D341Med (cell line): ENCODE results near the gene RNH1.

Source experiments
- DNase-seq: peaks from one replicate; pipeline ENCODE4 v3.0.0; 2012; ENCODE audit warnings: low spot score

Gene RNH1

GRCh38 chr11:537622-538430 is 30.8 kb upstream of the RNH1 start:
- DNase-seq, result no peak

- peak; percentile 83 for DNase-seq
These were observed 30.0 kb upstream of the RNH1 start, which contains the start of gene LRRC56 for GRCh38 chr11:536841-537621. Gene LRRC56, plus strand, starts transcription at chr11:537527. Its CDS starts 3,158 bp downstream, at chr11:540685.

- peak; percentile 100 for DNase-seq
These were observed 28.7 kb upstream of the RNH1 start, which contains the start of gene HRAS for GRCh38 chr11:535519-536454. Gene HRAS, minus strand, starts transcription at chr11:535576.

DNA sequence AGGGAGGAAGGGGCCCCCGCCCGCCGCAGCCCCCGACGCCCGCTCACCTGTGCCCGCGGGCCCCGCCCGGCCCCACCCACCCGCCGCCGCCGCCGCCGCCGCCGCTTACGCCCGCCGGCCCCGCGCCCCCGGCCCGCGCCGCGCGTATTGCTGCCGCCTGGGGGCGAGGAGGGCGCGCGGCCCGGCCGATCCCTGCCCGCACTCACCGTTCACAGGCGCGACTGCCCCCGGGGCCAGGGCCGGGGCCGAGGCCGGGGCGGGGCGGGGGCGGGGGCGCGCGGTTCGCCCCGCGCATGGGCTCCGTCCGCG is 28.1 kb upstream of the RNH1 start:
- no peak for DNase-seq

- DNase-seq, result peak; percentile 64
These were observed 27.6 kb upstream of the RNH1 start for GRCh38 chr11:534396-535209.

DNA sequence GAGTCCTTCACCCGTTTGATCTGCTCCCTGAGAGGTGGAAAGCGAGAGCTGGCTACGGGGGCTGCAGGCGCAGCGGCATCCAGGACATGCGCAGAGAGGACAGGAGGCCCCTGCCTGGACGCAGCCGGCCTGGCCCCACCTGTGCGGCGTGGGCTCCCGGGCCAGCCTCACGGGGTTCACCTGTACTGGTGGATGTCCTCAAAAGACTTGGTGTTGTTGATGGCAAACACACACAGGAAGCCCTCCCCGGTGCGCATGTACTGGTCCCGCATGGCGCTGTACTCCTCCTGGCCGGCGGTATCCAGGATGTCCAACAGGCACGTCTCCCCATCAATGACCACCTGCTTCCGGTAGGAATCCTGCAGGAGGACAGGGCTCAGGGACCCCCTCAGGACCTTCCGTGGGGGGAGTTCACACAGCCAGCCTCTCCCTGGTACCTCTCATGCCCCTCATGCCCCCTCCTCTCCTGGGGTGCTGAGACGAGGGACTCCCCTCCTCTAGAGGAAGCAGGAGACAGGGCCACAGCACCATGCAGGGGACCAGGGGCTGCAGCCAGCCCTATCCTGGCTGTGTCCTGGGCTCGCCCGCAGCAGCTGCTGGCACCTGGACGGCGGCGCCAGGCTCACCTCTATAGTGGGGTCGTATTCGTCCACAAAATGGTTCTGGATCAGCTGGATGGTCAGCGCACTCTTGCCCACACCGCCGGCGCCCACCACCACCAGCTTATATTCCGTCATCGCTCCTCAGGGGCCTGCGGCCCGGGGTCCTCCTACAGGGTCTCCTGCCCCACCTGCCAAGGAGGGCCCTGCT is 26.7 kb upstream of the RNH1 start:
- DNase-seq, result no peak

DNA sequence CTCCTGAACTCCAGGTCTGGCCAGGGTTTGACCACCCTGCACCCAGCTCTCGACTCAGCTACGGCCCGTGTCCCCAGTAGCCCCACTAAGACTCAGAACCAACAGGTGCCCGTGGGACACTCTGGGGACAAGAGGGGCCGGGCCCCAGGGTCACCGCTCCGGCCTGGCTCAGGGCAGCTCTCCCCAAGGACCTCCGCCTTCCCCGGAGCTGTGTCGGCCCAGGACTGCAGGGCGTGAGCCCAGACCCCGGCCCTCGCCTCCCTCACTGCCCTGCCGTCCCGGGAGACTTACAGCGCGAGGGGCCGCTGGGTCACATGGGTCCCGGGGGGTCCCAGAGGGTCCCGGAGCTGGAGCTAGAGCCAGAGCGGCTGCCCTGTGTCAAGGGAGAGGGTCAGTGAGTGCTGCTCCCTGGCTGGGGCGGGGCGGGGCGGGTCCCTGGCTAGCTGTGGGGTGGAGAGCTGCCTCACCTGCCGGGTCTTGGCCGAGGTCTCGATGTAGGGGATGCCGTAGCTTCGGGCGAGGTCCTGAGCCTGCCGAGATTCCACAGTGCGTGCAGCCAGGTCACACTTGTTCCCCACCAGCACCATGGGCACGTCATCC is 26.0 kb upstream of the RNH1 start:
- DNase-seq, result no peak

DNA sequence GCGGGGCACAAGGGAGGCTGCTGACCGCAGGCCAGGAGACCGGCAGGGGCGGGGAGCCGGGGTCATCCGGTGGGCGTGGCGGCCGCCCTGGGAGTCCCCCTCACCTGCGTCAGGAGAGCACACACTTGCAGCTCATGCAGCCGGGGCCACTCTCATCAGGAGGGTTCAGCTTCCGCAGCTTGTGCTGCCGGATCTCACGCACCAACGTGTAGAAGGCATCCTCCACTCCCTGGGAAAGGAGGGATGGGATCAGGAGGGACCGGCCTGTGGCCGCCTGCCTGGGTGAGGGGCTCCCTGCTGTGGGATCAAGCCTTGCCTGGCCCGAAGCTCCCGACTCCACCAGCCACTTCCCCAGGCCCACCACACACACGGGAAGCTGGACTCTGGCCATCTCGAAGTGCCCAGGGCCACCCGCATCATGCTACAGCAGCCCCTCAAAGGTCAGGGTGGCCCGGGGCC is 25.5 kb upstream of the RNH1 start:
- DNase-seq, result no peak

DNA sequence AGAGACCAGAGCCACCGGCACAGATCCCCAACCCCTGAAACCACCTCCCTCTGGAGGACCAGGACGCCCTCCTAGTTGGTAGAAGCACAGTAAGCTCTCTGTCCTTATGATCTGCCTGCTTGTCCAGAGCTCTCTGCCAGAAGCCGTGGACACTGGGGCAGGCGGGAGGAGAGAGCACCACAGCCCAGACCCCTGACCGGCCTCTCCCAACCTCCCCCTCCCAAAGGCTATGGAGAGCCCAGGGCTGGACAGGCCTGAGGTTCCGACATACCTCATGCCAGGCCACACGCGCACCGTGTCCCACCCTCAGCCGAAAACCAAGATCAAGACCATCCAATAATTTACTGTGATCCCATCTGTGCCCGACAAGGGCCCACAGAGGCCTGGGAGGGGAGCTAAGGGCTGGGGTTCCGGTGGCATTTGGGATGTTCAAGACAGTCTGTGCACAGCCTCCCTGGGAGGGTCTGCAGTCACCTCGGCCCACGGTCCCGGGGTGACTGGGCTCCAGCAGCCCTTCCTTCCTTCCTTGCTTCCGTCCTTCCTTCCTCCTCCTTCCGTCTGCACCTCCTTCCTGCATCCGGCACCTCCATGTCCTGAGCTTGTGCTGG is 25.0 kb upstream of the RNH1 start:
- no peak for DNase-seq

DNA sequence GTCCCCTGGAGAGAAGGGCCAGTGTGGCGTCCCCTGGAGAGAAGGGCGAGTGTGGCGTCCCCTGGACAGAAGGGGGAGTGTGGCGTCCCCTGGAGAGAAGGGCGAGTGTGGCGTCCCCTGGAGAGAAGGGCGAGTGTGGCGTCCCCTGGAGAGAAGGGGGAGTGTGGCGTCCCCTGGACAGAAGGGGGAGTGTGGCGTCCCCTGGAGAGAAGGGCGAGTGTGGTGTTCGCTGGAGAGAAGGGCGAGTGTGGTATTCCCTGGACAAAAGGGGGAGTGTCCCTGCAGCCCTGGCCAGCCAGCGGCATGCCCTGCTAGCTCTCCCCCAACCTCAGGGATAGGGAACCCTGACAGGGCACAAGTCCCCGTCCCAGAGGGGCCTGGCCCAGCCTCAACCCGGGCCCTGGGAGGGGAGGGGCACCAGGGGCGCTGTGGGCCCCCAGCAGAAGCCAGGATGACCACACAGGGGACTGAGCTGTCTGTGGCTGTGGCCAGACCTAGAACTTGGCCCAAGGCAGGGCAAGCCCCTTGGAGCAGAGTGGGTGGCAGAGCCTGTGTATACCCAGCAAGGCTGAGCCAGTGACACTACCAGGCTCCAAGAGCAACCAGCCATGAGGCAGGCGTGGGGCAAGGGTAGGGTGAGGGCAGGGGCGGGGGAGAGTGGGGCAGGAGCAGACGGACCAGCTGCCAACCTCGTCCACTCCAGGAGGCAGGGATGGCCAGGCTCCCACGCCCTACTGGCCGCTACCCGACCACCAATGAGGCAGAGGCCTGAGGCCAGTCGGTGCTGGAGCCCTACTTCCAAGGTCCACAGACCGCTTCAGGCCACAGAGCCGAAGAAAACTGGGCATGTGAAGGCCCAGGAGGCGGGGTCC is 24.2 kb upstream of the RNH1 start:
- no peak for DNase-seq

- DNase-seq, result no peak
These were observed 22.8 kb upstream of the RNH1 start for GRCh38 chr11:529728-530411.

GRCh38 chr11:528815-529727 is 22.0 kb upstream of the RNH1 start:
- DNase-seq, result no peak

DNA sequence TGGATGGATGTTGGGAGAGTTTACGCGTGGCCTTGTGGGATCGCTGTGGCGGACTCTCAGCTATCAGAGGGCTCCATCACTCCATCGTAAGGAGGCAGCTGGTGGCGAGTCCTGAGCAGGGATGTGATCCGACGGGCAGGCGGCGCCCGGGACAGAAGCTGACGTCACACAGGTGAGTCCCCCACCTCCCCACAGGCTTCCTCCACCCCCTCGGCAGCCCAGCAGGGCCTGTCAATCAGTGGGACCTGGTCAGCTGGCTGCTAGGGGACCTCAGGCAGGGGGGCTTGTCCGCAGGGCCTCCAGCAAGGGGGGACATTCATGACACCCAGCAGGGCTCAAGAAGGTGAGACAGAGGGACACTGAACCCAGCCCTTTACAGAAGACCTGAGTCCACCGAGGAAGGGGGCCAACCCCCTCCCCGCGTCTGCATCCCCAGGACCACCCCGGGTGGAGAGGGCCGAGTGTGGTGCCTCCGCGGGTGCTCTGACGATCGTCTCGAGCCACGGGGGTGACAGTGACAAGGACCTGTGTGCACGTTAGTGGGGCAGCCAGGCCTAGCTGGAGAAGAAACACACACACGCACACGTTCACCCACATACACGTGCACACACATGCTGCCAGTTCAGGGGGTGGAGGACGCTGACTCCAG is 21.2 kb upstream of the RNH1 start:
- DNase-seq, result no peak

- DNase-seq, result no peak
These were observed 19.1 kb upstream of the RNH1 start for GRCh38 chr11:526192-526591.

DNA sequence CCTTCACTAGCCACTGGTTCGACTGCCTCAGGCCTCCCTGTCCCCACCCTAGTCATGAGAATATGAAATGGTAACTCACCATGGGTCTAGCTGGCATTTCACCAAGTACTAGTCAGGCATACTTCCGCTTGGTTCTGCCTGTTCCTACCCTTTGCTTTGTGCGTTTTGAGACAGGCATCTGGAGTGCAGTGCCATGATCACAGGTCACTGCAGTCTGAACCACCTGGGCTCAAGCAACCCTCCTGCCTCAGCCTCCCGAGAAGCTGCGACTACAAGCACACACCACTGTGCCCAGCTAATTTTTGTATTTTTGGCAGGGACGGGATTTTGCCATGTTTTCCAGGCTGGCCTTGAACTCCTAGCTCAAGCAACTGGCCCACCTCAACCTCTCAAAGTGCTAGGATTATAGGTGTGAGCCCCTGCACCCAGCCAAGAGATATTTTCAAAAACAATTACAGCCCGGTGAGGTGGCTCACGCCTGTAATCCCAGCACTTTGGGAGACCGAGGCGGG is 14.2 kb upstream of the RNH1 start:
- DNase-seq, result no peak
